NCI-H1930 (cell line): ENCODE measurements around the gene PTPRG.

ENCODE experiments used
- DNase-seq, 2 experiments: peaks; one replicate each; lab custom pipeline; 2025; lab: John Stamatoyannopoulos, UW

The PTPRG gene

GRCh38 chr3:61562721-61563312, 1.4 kb downstream of the PTPRG start:
- no peak for DNase-seq

- no peak for DNase-seq
These were observed 2.2 kb downstream of the PTPRG start for GRCh38 chr3:61563313-61564271.

GRCh38 chr3:61564395-61565059, 3.2 kb downstream of the PTPRG start:
- DNase-seq, result no peak

- no peak for DNase-seq
These were observed 4.2 kb downstream of the PTPRG start for GRCh38 chr3:61565569-61565968.

GRCh38 chr3:61568127-61568526, 6.8 kb downstream of the PTPRG start:
- no peak for DNase-seq

GRCh38 chr3:61569856-61570580, 8.6 kb downstream of the PTPRG start:
- no peak for DNase-seq

- DNase-seq, result no peak
These were observed 9.4 kb downstream of the PTPRG start for GRCh38 chr3:61570813-61571212.

GRCh38 chr3:61571516-61572336, 10.4 kb downstream of the PTPRG start:
- no peak for DNase-seq

GRCh38 chr3:61572879-61573278, 11.5 kb downstream of the PTPRG start:
- DNase-seq, result no peak

GRCh38 chr3:61573441-61573840, 12.1 kb downstream of the PTPRG start:
- DNase-seq, result no peak

GRCh38 chr3:61574854-61575253, 13.5 kb downstream of the PTPRG start:
- no peak for DNase-seq

- no peak for DNase-seq
These were observed 14.5 kb downstream of the PTPRG start for GRCh38 chr3:61575893-61576292.

GRCh38 chr3:61577760-61578159, 16.4 kb downstream of the PTPRG start:
- no peak for DNase-seq

GRCh38 chr3:61578667-61579367, 17.4 kb downstream of the PTPRG start:
- DNase-seq, result no peak

GRCh38 chr3:61579685-61580084, 18.3 kb downstream of the PTPRG start:
- DNase-seq, result no peak

GRCh38 chr3:61580982-61581643, 19.7 kb downstream of the PTPRG start:
- no peak for DNase-seq

GRCh38 chr3:61582287-61582686, 20.9 kb downstream of the PTPRG start:
- no peak for DNase-seq

GRCh38 chr3:61582846-61583245, 21.5 kb downstream of the PTPRG start:
- no peak for DNase-seq

- DNase-seq, result no peak
These were observed 22.8 kb downstream of the PTPRG start for GRCh38 chr3:61583890-61584875.
